IPS-NIHi7 (cell line): Measurements from ENCODE around the gene LGALS3.
"Not testable (repeated sequence)": the region's sequence is repeated elsewhere in the genome, so short reads cannot be mapped to it uniquely, and the experiment has no call there.

ENCODE experiments used
- DNase-seq: peaks from one replicate; pipeline ENCODE4 v3.0.0; 2012; ENCODE audit warnings: mixed read lengths; ENCODE audit errors: extremely low spot score

The LGALS3 gene

GRCh38 chr14:55129086-55129427 is at the start of gene LGALS3:
TSS of gene LGALS3 (plus strand) at chr14:55129252. CDS start at chr14:55137374, 8,122 bp downstream.
- DNase-seq, result peak; percentile 78

GRCh38 chr14:55079961-55080360 is 49.1 kb upstream of the LGALS3 start:
- DNase-seq, result not testable (repeated sequence)

GRCh38 chr14:55084401-55085059 is 44.5 kb upstream of the LGALS3 start:
- DNase-seq, result no peak

- DNase-seq, result no peak
Observed at GRCh38 chr14:55085060-55085660, 43.9 kb upstream of the LGALS3 start.

GRCh38 chr14:55086938-55087337 is 42.1 kb upstream of the LGALS3 start:
- no peak for DNase-seq

GRCh38 chr14:55088356-55088755 is 40.7 kb upstream of the LGALS3 start:
- no peak for DNase-seq

GRCh38 chr14:55092341-55092740 is 36.7 kb upstream of the LGALS3 start:
- no peak for DNase-seq

- DNase-seq, result no peak
Observed at GRCh38 chr14:55094292-55095157, 34.5 kb upstream of the LGALS3 start.

GRCh38 chr14:55097881-55098560 is 31.0 kb upstream of the LGALS3 start:
- DNase-seq, result no peak

GRCh38 chr14:55098561-55098898 is 30.5 kb upstream of the LGALS3 start:
- no peak for DNase-seq

GRCh38 chr14:55099756-55100155 is 29.3 kb upstream of the LGALS3 start:
- no peak for DNase-seq

- DNase-seq, result no peak
Observed at GRCh38 chr14:55101698-55102097, 27.4 kb upstream of the LGALS3 start.

GRCh38 chr14:55102141-55102621 is 26.9 kb upstream of the LGALS3 start:
- DNase-seq, result peak; percentile 46

- DNase-seq, result peak; percentile 84
Observed at GRCh38 chr14:55103005-55103640, 25.9 kb upstream of the LGALS3 start.

- DNase-seq, result no peak
Observed at GRCh38 chr14:55103971-55104954, 24.8 kb upstream of the LGALS3 start.

- no peak for DNase-seq
Observed at GRCh38 chr14:55105991-55106390, 23.1 kb upstream of the LGALS3 start.

- DNase-seq, result peak; percentile 81
Observed at GRCh38 chr14:55107766-55108554, 21.1 kb upstream of the LGALS3 start.

- DNase-seq, result no peak
Observed at GRCh38 chr14:55109836-55110235, 19.2 kb upstream of the LGALS3 start.

- DNase-seq, result no peak
Observed at GRCh38 chr14:55111122-55111708, 17.8 kb upstream of the LGALS3 start.
